GM19238 (cell line): ENCODE data around the gene ALK.

Source experiments
- DNase-seq: peaks from one replicate; pipeline ENCODE4 v3.0.0; 2011; ENCODE audit warnings: low spot score; ENCODE audit not compliant: insufficient read length

The ALK gene

DNA sequence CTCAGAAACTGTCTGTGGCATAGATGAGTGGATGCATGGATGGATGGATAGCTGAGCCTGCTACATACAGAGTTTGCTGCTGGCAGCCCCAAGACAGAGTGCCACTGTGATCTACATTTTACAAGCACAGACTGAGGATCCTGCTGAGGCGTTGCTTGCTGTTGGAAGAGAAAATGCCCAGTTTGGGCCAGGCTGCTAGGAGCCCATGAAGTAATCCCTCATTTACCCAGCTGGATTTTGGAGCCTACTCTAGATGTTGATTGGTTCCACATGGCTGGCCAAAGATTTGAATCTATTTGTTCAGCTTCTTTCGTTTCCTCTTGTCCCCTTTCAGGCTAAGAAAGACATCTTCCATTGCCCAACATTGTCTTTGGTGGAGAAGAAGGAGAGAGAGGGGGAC is 544.8 kb downstream of the ALK start:
- no peak for DNase-seq

DNA sequence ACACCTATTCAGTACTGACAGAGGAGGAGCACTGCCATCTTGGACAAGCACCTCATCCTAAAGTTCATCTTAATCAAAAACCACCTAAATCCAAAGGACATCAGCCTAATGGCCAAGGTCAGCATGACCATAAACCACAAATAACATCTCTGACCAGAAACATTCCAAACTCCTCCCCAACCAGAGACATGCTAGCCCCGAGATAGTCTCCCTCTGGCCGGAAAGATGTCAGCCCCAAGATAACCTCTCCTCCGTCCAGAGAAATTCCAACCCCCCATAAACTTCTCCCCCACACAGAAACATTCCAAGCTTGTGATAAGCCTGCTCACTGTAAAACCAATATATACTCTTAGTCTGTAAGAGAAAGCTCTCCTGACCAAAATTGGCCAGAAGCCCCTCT is 545.5 kb downstream of the ALK start:
- no peak for DNase-seq

DNA sequence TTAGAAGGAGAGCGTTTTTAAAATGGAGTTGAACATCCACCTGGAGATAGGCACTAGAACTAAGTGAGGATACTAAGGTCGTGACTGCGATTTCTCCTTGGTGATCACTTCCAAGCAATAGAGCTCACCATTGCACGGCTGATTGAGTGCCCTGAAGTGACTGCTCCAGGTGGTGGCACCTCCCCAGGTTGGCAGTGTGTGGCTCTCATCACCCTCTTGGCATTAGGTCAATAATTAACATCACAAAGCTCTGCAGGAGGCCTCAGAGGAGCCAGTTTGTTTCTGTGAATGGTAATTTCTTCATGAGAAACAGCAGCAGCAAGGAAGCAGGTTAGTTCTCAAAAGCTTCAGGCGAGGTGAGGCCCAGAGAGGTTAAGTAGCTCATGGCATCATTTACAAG is 546.6 kb downstream of the ALK start:
- no peak for DNase-seq

DNA sequence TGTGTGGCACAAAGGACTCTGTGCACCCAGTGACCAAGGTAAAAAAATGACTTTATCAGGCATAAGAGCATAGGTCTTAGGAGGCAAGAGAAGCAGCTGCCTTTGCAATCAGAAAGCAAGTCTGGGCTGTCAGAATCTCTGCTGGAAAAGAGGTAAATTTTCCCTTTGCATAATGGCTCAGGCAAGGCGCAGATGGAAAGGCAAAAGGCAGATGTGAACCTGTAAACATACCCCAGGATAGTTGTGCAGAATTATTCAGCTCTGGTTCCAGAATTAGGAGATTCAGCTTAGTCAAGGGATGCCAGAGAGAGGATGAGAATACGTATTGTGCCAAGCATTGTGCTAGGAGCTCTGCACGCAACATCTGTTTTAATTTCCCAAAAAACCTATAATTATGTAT is 547.5 kb downstream of the ALK start:
- no peak for DNase-seq

DNA sequence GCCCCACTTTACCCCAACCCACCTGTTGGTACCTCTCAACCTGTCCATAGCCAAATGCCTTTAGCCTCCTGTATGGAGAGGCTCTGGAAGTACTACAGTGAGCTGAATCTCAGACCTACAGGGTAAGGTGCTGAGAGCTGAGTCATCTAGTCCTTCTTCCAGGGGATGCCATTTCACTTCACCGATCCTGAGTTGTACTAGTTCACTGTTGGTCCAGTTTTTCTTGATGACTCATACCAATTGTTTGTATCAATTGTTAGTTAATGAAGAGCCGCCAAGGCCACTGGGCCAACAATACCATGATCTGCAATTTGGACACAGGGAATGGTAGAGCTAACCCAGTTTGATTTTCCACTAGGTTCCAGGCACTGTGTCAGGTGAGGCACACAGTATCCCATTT is 549.2 kb downstream of the ALK start:
- DNase-seq, result no peak

DNA sequence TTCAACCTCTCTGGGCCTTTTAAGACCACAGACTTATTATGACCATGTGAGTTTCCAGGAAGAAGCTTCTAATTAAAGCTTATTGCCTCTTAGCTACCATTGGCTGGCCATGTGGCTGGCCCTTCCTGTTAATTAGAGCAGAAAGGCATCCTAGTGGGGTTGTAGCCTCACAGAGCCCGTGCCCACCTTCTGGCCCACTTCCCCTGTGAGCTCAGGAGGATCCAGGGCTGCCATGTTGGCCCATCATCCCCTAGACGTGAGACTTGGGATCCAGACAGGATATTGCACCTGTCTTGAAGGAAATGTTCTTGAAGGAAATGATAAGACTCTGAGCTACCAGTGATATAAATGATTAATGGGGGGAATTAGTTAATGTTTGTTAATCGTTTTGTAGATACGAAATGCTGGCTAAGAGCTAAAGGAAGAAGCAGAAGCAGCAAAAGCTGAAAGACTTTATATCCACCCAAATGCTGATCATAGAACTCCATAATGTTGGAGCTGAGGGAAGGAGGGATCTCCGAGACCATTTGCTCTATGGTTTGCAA is 550.7 kb downstream of the ALK start:
- DNase-seq, result no peak

DNA sequence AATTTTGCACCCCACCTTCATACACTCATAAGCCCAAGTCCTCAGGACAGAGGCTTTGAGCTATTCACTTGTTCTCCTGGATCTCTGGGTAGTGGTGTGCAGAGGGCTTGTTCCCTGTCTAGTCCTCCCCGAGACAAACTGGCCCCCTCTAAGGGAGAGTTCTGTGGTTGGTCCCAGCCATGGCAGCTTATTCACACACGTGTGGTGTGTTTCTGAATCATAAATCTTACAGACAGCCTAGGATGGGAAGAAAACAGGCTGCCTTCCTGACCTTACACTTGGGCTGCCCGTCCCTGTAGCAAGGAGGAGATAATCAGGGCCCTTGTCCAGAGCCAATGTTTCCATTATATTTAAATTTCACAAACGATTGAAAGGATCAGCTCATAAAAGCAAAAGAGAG is 551.2 kb downstream of the ALK start:
- no peak for DNase-seq

DNA sequence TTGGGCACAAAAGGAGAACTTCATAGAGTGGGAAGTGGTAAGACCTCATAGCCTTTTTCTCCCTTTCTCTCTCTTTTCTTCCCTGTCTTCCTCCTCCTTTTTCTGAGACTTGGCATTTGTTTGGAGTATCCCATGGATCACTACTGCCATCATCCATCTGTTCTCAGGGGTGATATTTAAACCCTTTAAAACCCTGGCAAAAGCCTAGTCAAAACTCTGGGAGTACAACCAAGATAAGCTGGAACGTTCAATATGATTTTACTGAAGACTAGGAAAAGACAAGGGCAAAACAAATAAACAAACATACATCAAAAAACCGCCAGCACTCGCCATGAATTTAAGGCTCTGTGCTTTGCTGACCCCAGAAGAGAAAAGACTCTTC is 552.7 kb downstream of the ALK start:
- no peak for DNase-seq

DNA sequence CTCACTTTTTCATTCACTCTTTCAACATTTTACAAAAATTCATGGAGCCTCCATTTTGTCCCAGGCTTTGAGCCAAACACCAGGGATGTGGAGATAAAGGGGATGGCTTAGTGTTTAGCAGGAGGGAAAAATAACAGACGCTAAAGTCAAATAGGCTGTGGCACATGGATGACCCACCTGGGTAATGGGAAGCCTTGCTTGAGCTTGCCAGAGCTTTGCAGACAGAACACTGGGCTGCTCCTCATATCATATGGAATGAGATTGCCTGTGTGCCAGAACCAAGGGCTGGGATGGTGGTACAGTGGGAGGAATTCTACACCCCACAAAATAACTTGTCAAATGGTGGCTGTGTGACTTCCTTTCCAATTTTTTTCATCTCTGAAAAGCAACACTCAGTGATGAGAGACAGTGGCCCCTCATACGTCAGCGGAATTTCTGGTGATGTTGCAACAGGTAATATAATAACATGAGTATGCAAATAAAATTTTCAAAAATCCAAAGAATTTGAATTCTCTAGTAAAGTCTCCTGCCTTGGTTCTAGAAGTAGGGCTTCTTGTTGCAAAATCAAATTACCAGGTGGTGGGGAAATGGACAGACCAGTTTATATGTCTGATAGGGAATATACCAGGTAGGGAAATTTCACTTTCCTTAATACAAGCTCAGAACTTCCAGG is 553.3 kb downstream of the ALK start:
- no peak for DNase-seq

DNA sequence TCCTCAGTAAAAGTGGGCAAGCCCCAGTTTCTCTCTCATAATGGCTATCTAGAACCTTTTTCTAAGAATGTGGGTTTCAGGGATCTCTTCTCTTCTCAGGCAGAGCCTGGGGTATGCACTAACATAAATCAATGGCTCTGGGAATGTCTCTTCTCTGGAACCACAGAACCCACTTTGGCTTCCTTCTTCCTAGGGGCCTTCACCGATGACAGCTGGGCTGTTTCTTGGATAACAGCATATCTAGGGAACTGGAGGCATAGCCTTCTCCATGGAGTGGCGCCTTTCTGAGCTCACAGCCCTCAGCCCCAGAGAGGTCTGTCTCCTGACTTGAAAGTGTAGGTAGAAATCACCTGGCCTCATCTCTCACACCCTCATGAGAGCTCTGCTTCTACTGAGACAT is 558.3 kb downstream of the ALK start:
- DNase-seq, result no peak

DNA sequence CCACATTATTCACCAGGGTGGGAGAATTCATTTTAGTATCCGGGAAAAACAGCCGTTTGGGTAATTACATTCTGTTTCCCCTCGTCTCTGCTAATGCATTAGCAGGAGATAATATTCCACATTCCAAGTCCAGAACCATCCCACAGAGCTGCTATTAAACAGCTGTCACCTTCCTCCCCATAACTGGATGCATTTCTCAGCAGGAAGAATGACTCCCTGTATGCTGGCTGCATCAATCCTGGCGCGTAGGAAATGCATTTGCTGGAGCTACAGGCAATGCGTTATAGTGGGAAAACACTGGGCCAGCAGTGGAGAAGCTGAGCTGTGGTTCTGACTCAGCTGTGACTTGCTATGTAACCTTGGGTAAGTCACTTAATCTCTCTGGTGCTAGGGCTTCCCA is 560.2 kb downstream of the ALK start:
- no peak for DNase-seq

DNA sequence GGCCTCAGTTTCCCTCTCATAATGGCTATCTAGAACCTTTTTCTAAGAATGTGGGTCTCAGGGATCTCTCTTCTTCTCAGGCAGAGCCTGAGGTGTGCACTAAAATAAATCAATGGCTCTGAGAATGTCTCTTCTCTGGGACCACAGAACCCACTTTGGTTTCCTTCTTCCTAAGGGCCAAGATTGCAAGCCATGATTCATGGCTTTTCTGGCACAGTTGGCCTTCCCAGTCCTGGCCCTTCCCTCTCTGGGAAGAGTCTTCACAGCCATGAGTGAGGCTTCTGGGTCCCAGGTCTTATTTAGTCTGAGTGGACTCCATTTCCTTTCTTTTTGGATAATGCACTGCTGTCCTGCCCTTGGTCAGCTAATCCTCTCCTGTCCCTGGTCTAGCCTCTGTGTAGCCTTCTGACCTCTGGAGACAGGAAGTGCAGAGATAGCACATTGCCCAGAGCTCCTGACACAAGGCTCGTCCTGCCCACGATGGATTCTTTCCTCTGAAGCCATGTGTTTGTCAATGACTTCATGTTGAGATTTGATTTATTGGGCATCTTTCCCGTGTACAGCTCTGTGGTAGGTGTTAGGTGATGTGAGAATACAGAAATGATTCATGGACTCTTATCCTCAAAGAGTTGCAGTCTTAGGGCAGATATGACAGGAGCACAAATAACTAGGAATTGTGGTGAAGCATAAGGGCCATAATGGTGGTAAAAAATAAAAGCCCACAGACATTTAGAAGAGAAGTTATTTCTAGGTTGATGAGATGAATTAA is 561.2 kb downstream of the ALK start:
- DNase-seq, result no peak

DNA sequence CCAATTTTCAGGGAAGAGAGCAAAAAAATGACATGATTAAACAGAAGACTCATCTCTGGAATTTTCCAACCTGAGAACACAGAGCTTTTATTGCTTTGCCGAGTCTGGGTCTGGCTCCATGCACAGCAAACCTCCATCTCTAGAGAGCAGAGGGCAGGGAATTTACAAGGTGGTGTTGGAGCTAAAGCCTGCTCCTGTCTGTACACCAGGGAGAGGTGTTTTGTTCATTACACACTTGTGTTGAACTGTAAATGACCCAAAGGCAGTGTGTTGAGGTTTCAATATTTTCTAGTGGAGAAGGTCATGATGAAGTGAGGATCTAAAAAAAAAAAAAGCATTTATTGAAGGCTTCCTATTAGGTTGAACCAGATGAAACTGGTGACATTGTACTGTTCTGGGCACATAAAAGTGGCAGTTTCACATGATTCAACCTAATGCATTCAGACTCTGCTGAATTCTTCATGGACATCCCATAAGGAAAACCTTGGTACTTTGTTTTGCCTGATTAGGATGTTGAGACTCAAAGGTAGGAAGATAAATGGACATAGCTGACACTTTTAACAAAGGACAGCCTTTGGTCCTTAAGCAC is 567.9 kb downstream of the ALK start:
- DNase-seq, result no peak

DNA sequence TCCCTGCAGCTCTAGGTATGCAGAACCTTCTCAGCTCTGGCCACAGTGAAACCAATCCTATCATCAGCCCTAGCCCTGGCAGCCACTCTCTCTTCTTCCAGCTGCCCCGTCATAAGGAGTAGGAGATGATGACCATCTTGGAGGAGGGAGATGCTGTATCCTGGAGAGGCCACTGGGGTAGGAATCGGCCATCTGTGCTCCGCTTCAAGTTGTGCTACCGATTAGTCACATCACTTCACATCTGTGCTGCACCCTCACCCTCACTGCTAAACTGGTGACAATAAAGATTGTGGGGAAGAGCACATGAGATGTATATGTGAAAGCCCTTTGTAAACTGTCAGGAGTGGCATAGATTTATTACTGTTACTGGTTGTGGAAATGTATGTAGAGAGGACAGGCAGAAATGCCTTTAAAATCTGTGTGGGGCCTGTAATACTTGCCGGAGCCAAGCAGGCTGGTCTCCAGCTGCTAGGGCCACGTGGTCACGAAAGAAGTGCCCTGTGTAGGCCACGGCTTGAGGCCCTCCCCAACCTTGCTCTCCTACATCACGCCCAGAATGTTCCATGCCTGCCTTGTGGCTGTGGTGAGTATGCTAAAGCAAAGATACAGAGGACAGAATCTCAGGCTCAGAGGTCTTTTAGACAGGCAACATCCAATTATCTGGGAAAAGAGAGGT is 569.3 kb downstream of the ALK start:
- no peak for DNase-seq

DNA sequence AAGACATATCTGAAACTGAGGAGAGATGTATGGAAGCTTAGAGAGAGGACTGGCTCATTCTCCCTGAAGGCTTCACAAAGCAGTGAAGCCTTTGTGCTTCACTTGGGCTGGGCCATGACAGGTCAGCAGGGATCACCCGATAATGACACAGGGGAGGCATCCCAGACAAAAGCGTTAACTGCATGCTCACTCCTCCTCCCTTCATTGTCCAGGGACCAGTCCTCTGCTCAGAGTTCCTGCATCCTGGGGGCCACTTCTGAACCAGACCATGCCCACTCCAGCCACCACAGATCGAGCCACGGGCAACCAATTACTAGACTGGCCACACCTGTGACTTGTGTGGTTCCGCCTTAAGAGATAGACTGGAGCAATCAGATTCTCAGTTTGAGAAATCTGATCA is 570.1 kb downstream of the ALK start:
- no peak for DNase-seq

DNA sequence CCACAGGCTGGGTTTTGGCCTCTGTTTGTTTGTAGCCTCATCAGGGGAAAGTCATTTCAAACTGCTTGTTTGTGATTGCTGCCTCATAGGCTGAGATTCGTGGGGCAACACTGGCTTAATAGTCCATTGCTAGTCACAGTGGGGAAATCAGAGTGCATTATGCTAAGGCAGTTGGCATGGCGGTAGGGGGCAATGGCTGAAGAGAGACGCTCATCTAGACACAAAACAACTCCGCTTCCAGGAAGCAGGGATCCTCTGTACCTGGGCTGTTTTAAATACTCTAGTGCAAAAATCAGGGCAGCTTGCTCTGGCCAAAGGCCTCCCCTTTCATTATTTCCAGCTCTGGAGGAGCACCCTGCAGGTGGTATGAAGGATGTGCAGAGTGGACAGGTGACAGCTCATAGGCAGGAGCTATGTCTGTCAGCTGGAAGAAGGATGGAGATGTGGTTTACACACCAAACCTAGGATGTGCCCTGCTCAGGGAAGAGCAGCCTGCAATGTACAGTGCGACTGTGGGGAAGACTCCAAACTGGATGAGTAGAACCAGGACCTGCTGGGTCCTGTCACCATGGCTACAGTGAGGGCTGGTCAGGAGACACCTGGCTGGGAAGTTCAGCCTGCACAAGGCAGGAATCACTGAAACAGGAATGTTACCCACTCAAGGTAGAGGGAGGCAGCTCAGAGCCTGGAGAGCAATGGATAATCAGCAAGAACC is 571.9 kb downstream of the ALK start:
- DNase-seq, result no peak

DNA sequence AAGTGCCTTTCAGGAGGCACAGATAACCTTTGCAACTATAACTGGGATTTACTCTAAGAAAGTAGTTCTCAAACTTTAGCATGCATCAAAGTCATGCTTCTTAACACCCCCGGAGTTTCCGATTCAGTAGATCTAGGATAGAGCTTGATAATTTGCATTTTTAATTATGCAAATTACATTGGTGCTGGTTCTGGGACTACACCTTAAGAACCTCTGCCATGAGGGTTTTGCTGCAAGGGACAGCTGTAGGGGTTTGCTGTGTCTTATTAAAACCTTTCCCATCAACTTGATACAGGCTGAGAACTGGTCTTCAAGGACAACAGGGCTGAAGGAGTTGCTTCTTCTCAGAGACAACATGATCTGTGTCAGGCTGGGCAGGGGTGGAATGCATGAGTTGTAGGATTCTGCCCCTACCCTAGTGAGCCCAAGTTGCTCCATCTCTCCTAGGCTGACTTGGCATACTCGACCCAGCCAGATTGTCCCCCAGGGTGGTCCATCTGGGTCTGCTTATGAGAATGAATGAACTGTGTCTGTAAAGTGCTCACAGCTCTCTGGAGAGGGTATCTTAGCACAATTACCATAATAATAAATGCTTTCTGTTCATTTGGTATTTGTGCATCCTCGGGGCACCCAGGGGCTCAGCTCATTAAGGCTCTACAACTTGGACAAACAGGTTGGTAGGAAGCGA is 573.5 kb downstream of the ALK start:
- DNase-seq, result no peak

DNA sequence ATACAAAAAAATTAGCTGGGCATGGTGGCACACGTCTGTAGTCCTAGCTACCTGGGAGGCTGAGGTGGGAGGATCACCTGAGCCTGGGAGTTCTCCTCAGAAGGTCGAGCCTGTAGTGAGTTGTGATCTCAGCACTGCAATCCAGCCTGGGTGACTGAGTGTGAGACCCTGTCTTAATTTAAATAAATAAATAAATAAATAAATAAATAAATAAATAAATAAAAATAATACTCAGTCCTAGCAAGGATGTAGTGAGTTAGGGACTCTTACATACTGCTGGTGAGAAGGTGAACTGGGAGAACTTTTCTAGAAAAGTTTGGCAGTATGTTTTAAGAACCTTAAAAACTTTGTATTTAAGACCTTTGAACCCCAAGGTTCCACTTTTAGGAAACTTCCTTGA is 576.1 kb downstream of the ALK start:
- no peak for DNase-seq

DNA sequence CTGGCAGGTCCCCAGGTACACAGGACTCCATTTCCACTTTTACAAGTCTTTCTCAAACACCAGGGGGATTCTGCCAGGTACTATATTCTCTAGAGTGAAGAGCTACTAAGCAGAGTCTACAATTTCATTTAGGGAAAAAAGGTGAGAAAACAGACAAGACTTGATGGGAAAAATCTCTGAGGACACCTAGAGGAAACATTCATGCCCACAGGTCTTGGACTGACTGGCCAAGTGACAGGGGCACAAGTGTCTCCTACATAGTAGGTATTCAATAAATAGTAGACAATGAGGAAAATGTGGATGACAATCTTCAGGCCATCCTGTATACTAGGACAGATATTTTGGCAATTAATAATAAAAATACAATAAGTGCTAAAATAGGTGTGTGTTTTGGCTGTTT is 577.6 kb downstream of the ALK start:
- DNase-seq, result no peak

DNA sequence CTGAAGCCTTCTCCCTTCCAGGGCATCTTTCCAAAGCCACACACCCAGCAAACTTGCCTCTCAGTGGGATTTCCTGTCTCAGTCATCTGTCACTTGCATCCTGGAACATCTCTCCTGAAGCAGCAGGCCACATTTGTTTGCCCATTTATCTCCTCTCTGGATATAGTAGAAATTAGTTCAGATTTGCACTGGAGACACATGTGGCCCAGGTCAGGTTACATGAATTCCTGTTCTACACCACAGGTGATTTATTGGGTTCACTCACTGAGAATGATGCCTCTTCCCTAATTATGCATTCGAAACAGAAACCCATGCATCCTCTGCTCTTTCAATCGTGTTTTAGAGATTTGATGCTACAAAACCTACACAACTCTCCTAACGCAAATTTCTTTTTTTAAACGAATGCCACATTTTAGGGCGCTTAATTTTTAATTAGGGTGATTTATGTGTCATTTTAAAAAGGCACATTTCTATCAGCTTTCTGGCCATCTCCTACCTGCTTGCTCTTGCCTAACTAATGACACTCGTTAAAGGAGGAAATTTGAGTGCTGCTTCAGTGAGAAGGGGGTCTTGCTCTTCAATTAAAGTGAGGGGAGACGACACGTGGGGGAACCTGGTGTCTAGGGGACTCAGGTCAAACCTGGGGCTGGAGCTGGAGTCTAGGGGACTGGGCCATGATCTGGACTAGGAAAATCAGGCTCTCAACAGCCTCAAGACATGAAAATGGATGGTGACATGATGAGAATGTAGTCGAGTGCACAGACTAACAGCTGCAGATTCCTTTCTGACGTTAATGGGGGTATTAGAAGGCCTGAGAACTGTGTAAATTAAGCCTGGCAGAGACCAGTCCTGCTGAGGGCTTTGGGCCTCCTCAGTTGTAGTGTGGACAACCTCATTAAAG is 584.8 kb downstream of the ALK start:
- no peak for DNase-seq
